Adrenal gland (tissue), 5 donors: ENCODE measurements around the gene GDF11.

Experiments used
- POLR2A ChIP-seq, 2 donors: fragments of 450-650 bp; IDR thresholded peaks; one replicate each; pipeline ENCODE4 v1.6.1; 2017; ENCODE audit warnings: antibody characterized with exemption in 2 of 2, mild to moderate bottlenecking in 2 of 2, moderate library complexity in 1 of 2
- TF ChIP-seq, protein P1 (sequence below), 6 experiments: fragments of 450-650 bp in 4 of 6; fragments of 200-600 bp in 2 of 6; sonication (generic) in 1 of 6; IDR thresholded peaks; 1 replicate in 5 of 6; 2 replicates in 1 of 6; pipeline versions ENCODE4 v1.5.1 to v1.8.0; 2016 to 2021; ENCODE audit warnings: antibody characterized with exemption in 6 of 6, mild to moderate bottlenecking in 2 of 6, moderate library complexity in 1 of 6
- donor health status: DM: no; HTN: no; CAD: no.

GRCh38 chr12:55694188-55694515, 48.8 kb upstream of the GDF11 start:
- TF ChIP-seq, protein P1, sequence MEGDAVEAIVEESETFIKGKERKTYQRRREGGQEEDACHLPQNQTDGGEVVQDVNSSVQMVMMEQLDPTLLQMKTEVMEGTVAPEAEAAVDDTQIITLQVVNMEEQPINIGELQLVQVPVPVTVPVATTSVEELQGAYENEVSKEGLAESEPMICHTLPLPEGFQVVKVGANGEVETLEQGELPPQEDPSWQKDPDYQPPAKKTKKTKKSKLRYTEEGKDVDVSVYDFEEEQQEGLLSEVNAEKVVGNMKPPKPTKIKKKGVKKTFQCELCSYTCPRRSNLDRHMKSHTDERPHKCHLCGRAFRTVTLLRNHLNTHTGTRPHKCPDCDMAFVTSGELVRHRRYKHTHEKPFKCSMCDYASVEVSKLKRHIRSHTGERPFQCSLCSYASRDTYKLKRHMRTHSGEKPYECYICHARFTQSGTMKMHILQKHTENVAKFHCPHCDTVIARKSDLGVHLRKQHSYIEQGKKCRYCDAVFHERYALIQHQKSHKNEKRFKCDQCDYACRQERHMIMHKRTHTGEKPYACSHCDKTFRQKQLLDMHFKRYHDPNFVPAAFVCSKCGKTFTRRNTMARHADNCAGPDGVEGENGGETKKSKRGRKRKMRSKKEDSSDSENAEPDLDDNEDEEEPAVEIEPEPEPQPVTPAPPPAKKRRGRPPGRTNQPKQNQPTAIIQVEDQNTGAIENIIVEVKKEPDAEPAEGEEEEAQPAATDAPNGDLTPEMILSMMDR (IDR thresholded peaks at IDR 0.05) = no peak
- no peak for TF ChIP-seq POLR2A (IDR thresholded peaks at IDR 0.05)
